ENCODE data around the gene GPR83. TPM values are rescaled to one million over a fixed set of nuclear protein-coding genes. Genes with fewer than 3 reads are reported as not detected.
"Not testable (repeated sequence)": the region's sequence is repeated elsewhere in the genome, so short reads cannot be mapped to it uniquely, and the experiment has no call there.

GPR83 gene
- polyA plus RNA-seq, 1 of the 3 experiments (the other 2 are of a cell fraction), result 0.02 TPM

GRCh38 chr11:94379613-94380012, 21.6 kb downstream of the GPR83 start (continued):
- no peak for TF ChIP-seq REST (IDR thresholded peaks at IDR 0.05; ENCODE audit: low read depth, low read length)
- TF ChIP-seq CTCF (IDR thresholded peaks at IDR 0.05), result no peak
- no peak for TF ChIP-seq NRF1 (IDR thresholded peaks at IDR 0.05; ENCODE audit: low read depth, low read length)
- no peak for TF ChIP-seq TEAD4 (IDR thresholded peaks at IDR 0.05; ENCODE audit: borderline replicate concordance, insufficient read depth)
- TF ChIP-seq NFIC (IDR thresholded peaks at IDR 0.05; ENCODE audit: borderline replicate concordance), result no peak
- no peak for TF ChIP-seq EP300 (IDR thresholded peaks at IDR 0.05; ENCODE audit: borderline replicate concordance in 1 of 2, low read depth in 1 of 2, low read length in 1 of 2)
- TF ChIP-seq IRF3 (IDR thresholded peaks at IDR 0.05; ENCODE audit: low read depth, low read length), result no peak

- Histone ChIP-seq H2AFZ (ENCODE audit: low read depth) (no peak overlapping the region), H3K27me3 (ENCODE audit: insufficient read depth) (no peaks in the 10 kb centered on the region), H3K4me3 (ENCODE audit: low read depth in 2 of 2, low read length in 1 of 2) (no peak overlapping the region), H3K4me1 (ENCODE audit: control insufficient read depth in 1 of 2, insufficient read depth in 2 of 2, low read depth in 1 of 2, low read length in 1 of 2) (no peaks in the 10 kb centered on the region), H3K9me2 (no peaks in the 10 kb centered on the region), H3K79me2 (ENCODE audit: insufficient read depth) (no peaks in the 10 kb centered on the region), H3K27ac (ENCODE audit: low read depth in 2 of 2, low read length in 1 of 2) (no peak overlapping the region), H3K9me3 (no peaks in the 10 kb centered on the region), H3K9ac (no peak overlapping the region), H3K4me2 (no peak overlapping the region), H3K36me3 (replicated peaks in 1 of 2; ENCODE audit: control insufficient read depth in 1 of 2, insufficient read depth in 2 of 2, low read length in 1 of 2) (no peaks in the 10 kb centered on the region), H3F3A (replicated peaks; ENCODE audit: insufficient read depth) (no peaks in the 10 kb centered on the region), H4K20me1 (ENCODE audit: insufficient read depth) (no peaks in the 10 kb centered on the region)
- POLR2A ChIA-PET, result no interaction called here
- CTCF ChIA-PET, result no interaction called here
- WGBS (ENCODE audit: low lambda C conversion rate), result 9% methylated on average over 1 of the region's 1 CpG
- no peak for TF ChIP-seq FOXM1 (IDR thresholded peaks at IDR 0.05; ENCODE audit: low read depth)
- no peak for TF ChIP-seq RFX5 (IDR thresholded peaks at IDR 0.05; ENCODE audit: low read length)
- no peak for TF ChIP-seq MXI1 (IDR thresholded peaks at IDR 0.05; ENCODE audit: low read depth, low read length)
- TF ChIP-seq TCF12 (IDR thresholded peaks at IDR 0.05), result no peak
- no peak for TF ChIP-seq USF1 (IDR thresholded peaks at IDR 0.05; ENCODE audit: borderline replicate concordance, low read depth)
- TF ChIP-seq RCOR1 (IDR thresholded peaks at IDR 0.05; ENCODE audit: low read length), result no peak
- TF ChIP-seq MAX (IDR thresholded peaks at IDR 0.05; ENCODE audit: low read depth), result no peak
- no peak for TF ChIP-seq NRF1 (IDR thresholded peaks at IDR 0.05; ENCODE audit: low read depth, low read length)
- TF ChIP-seq GATA2 (CRISPR knock-in tag; IDR thresholded peaks at IDR 0.05), result no peak
- no peak for DNase-seq
These were observed 24.4 kb downstream of the GPR83 start for GRCh38 chr11:94376841-94377240.

- POLR2A ChIA-PET, result not testable (repeated sequence)
These were observed 30.6 kb downstream of the GPR83 start for GRCh38 chr11:94370576-94370975.

More at GRCh38 chr11:94370576-94370975, 30.6 kb downstream of the GPR83 start:
- H4K20me1 ChIP-seq (ENCODE audit: insufficient read depth); H3K9ac ChIP-seq; H3K4me2 ChIP-seq; H2AFZ ChIP-seq (ENCODE audit: low read depth); H3K4me3 ChIP-seq (ENCODE audit: low read depth in 2 of 2, low read length in 1 of 2); DNase-seq; H3K27ac ChIP-seq (ENCODE audit: low read depth in 2 of 2, low read length in 1 of 2); H3F3A ChIP-seq (replicated peaks; ENCODE audit: insufficient read depth); H3K27me3 ChIP-seq (ENCODE audit: insufficient read depth); CTCF ChIA-PET; H3K79me2 ChIP-seq (ENCODE audit: insufficient read depth); H3K36me3 ChIP-seq (replicated peaks in 1 of 2; ENCODE audit: control insufficient read depth in 1 of 2, insufficient read depth in 2 of 2, low read length in 1 of 2); H3K9me3 ChIP-seq; H3K9me2 ChIP-seq; H3K4me1 ChIP-seq (ENCODE audit: control insufficient read depth in 1 of 2, insufficient read depth in 2 of 2, low read depth in 1 of 2, low read length in 1 of 2): not testable (repeated sequence)
- WGBS (ENCODE audit: low lambda C conversion rate), result 0% methylated on average over 1 of the region's 6 CpGs

Data from SK-N-SH (cell line).